Activated CD4-positive, alpha-beta T cell treated with anti-CD3 and anti-CD28 coated beads, Interleukin-2, amount 50 U/mL, for 16 hours (primary cell): ENCODE measurements around the gene MBP.

Source experiments
- DNase-seq: peaks from one replicate; pipeline ENCODE4 v3.0.0-alpha.2; 2020

MBP gene

GRCh38 chr18:77098029-77098428, 34.6 kb downstream of the MBP start:
- DNase-seq, result no peak

GRCh38 chr18:77096936-77097886, 35.4 kb downstream of the MBP start:
- no peak for DNase-seq

- no peak for DNase-seq
Measured at GRCh38 chr18:77095391-77096371, 36.9 kb downstream of the MBP start.

- DNase-seq, result no peak
Measured at GRCh38 chr18:77093586-77093985, 39.0 kb downstream of the MBP start.

- no peak for DNase-seq
Measured at GRCh38 chr18:77093067-77093430, 39.5 kb downstream of the MBP start.

GRCh38 chr18:77092104-77093066, 40.2 kb downstream of the MBP start:
- no peak for DNase-seq

- DNase-seq, result no peak
Measured at GRCh38 chr18:77091366-77091765, 41.2 kb downstream of the MBP start.

- DNase-seq, result no peak
Measured at GRCh38 chr18:77090546-77091174, 41.9 kb downstream of the MBP start.

- DNase-seq, result no peak
Measured at GRCh38 chr18:77089723-77090285, 42.8 kb downstream of the MBP start.

- no peak for DNase-seq
Measured at GRCh38 chr18:77088963-77089722, 43.4 kb downstream of the MBP start.

- no peak for DNase-seq
Measured at GRCh38 chr18:77087393-77088141, 45.0 kb downstream of the MBP start.

- DNase-seq, result no peak
Measured at GRCh38 chr18:77086656-77087392, 45.8 kb downstream of the MBP start.

GRCh38 chr18:77086034-77086433, 46.5 kb downstream of the MBP start:
- no peak for DNase-seq

GRCh38 chr18:77084688-77085035, 47.9 kb downstream of the MBP start:
- DNase-seq, result no peak

- DNase-seq, result no peak
Measured at GRCh38 chr18:77082316-77082955, 50.1 kb downstream of the MBP start.

GRCh38 chr18:77081390-77081778, 51.2 kb downstream of the MBP start:
- no peak for DNase-seq

- DNase-seq, result no peak
Measured at GRCh38 chr18:77079954-77080682, 52.5 kb downstream of the MBP start.

GRCh38 chr18:77079088-77079487, 53.5 kb downstream of the MBP start:
- DNase-seq, result no peak
